ENCODE results near the gene ZBED4.
"Not testable (repeated sequence)": the region's sequence is repeated elsewhere in the genome, so short reads cannot be mapped to it uniquely, and the experiment has no call there.

ZBED4 gene

GRCh38 chr22:49852568-49852897 lies 1.1 kb upstream of the ZBED4 start:
- not testable (repeated sequence) for DNase-seq (ENCODE audit: low read depth in 2 of 2)

- no peak for DNase-seq (ENCODE audit: low read depth in 2 of 2)
Observed at GRCh38 chr22:49853981-49854831, 562 bp downstream of the ZBED4 start.

GRCh38 chr22:49855251-49855911 lies 1.7 kb downstream of the ZBED4 start:
- DNase-seq (ENCODE audit: low read depth in 2 of 2), result no peak

GRCh38 chr22:49856343-49856742 lies 2.7 kb downstream of the ZBED4 start:
- DNase-seq (ENCODE audit: low read depth in 2 of 2), result no peak

GRCh38 chr22:49856766-49857618 lies 3.3 kb downstream of the ZBED4 start:
- DNase-seq (ENCODE audit: low read depth in 2 of 2), result no peak

- DNase-seq (ENCODE audit: low read depth in 2 of 2), result no peak
Observed at GRCh38 chr22:49858827-49859226, 5.2 kb downstream of the ZBED4 start.

GRCh38 chr22:49861642-49862495 lies 8.2 kb downstream of the ZBED4 start:
- no peak for DNase-seq (ENCODE audit: low read depth in 2 of 2)

- no peak for DNase-seq (ENCODE audit: low read depth in 2 of 2)
Observed at GRCh38 chr22:49862496-49862776, 8.8 kb downstream of the ZBED4 start.

- no peak for DNase-seq (ENCODE audit: low read depth in 2 of 2)
Observed at GRCh38 chr22:49863931-49864330, 10.3 kb downstream of the ZBED4 start.

- no peak for DNase-seq (ENCODE audit: low read depth in 2 of 2)
Observed at GRCh38 chr22:49865156-49865555, 11.5 kb downstream of the ZBED4 start.

GRCh38 chr22:49866134-49866533 lies 12.5 kb downstream of the ZBED4 start:
- DNase-seq (ENCODE audit: low read depth in 2 of 2), result no peak

- no peak for DNase-seq (ENCODE audit: low read depth in 2 of 2)
Observed at GRCh38 chr22:49866646-49867045, 13.0 kb downstream of the ZBED4 start.

- no peak for DNase-seq (ENCODE audit: low read depth in 2 of 2)
Observed at GRCh38 chr22:49867303-49868265, 13.9 kb downstream of the ZBED4 start.

GRCh38 chr22:49869086-49869830 lies 15.6 kb downstream of the ZBED4 start:
- DNase-seq (ENCODE audit: low read depth in 2 of 2), result no peak

- DNase-seq (ENCODE audit: low read depth in 2 of 2), result no peak
Observed at GRCh38 chr22:49869845-49870712, 16.4 kb downstream of the ZBED4 start.

GRCh38 chr22:49871482-49871881 lies 17.8 kb downstream of the ZBED4 start:
- no peak for DNase-seq (ENCODE audit: low read depth in 2 of 2)

GRCh38 chr22:49872347-49872746 lies 18.7 kb downstream of the ZBED4 start:
- DNase-seq (ENCODE audit: low read depth in 2 of 2), result no peak

GRCh38 chr22:49873228-49873940 lies 19.7 kb downstream of the ZBED4 start:
- no peak for DNase-seq (ENCODE audit: low read depth in 2 of 2)

Measured in stimulated activated CD8-positive, alpha-beta memory T cell treated with anti-CD3 and anti-CD28 coated beads, Interleukin-15, amount 100 ng/mL, for 48 hours (primary cell).